GM19043 (cell line): ENCODE data around the gene GNAI2.
"Not testable (repeated sequence)": the region's sequence is repeated elsewhere in the genome, so short reads cannot be mapped to it uniquely, and the experiment has no call there.

Experiments
- ATAC-seq: cut with Tn5 transposase; IDR thresholded peaks from one replicate; pipeline ENCODE4 v1.9.1; 2021; ENCODE audit warnings: low read depth; ENCODE audit not compliant: unreplicated experiment

GNAI2 gene

GRCh38 chr3:50224639-50225038, 11.4 kb upstream of the GNAI2 start:
- no peak for ATAC-seq

GRCh38 chr3:50226888-50227389, 9.1 kb upstream of the GNAI2 start:
- no peak for ATAC-seq

GRCh38 chr3:50227390-50228183, 8.4 kb upstream of the GNAI2 start:
- ATAC-seq, result peak; percentile 92

- ATAC-seq, result not testable (repeated sequence)
Observed at GRCh38 chr3:50228184-50228763, 7.7 kb upstream of the GNAI2 start.

- ATAC-seq, result no peak
Observed at GRCh38 chr3:50229490-50229889, 6.5 kb upstream of the GNAI2 start.

- ATAC-seq, result no peak
Observed at GRCh38 chr3:50230104-50230793, 5.8 kb upstream of the GNAI2 start.

- no peak for ATAC-seq
Observed at GRCh38 chr3:50230794-50231125, 5.2 kb upstream of the GNAI2 start.

GRCh38 chr3:50231581-50231980, 4.4 kb upstream of the GNAI2 start:
- no peak for ATAC-seq

GRCh38 chr3:50232303-50232702, 3.7 kb upstream of the GNAI2 start:
- no peak for ATAC-seq

GRCh38 chr3:50233176-50233575, 2.8 kb upstream of the GNAI2 start:
- ATAC-seq, result no peak

- no peak for ATAC-seq
Observed at GRCh38 chr3:50236484-50237132, 604 bp downstream of the GNAI2 start.

GRCh38 chr3:50237133-50237651, 1.2 kb downstream of the GNAI2 start:
- ATAC-seq, result no peak

GRCh38 chr3:50237754-50238548, 1.9 kb downstream of the GNAI2 start:
- peak; percentile 29 for ATAC-seq

GRCh38 chr3:50238549-50239026, 2.6 kb downstream of the GNAI2 start:
- ATAC-seq, result no peak

GRCh38 chr3:50239649-50240048, 3.6 kb downstream of the GNAI2 start:
- ATAC-seq, result no peak

GRCh38 chr3:50241163-50241562, 5.2 kb downstream of the GNAI2 start:
- no peak for ATAC-seq

- no peak for ATAC-seq
Observed at GRCh38 chr3:50241713-50242380, 5.8 kb downstream of the GNAI2 start.

- ATAC-seq, result no peak
Observed at GRCh38 chr3:50242381-50242770, 6.4 kb downstream of the GNAI2 start.

GRCh38 chr3:50242851-50243542, 7.0 kb downstream of the GNAI2 start:
- ATAC-seq, result no peak
